Measurements from ENCODE around the gene MTFMT.
"Not testable (repeated sequence)": the region's sequence is repeated elsewhere in the genome, so short reads cannot be mapped to it uniquely, and the experiment has no call there.

Gene MTFMT

GRCh38 chr15:65028921-65029735 lies at the start of gene MTFMT:
Gene MTFMT (minus strand): TSS chr15:65029639. CDS start chr15:65029613, 26 bp downstream.
- peak; percentile 85 for DNase-seq (ENCODE audit: low spot score)

GRCh38 chr15:65077981-65078352 lies 48.5 kb upstream of the MTFMT start:
- DNase-seq (ENCODE audit: low spot score), result no peak

- DNase-seq (ENCODE audit: low spot score), result no peak
These were observed 48.0 kb upstream of the MTFMT start for GRCh38 chr15:65077291-65077980.

- DNase-seq (ENCODE audit: low spot score), result no peak
These were observed 47.2 kb upstream of the MTFMT start, which contains the start of gene KBTBD13 for GRCh38 chr15:65076486-65077290. Gene KBTBD13 (plus strand): TSS chr15:65076746. CDS start chr15:65076816, 70 bp downstream.

- DNase-seq (ENCODE audit: low spot score), result not testable (repeated sequence)
These were observed 46.4 kb upstream of the MTFMT start for GRCh38 chr15:65075607-65076395.

GRCh38 chr15:65074946-65075345 lies 45.5 kb upstream of the MTFMT start:
- not testable (repeated sequence) for DNase-seq (ENCODE audit: low spot score)

- DNase-seq (ENCODE audit: low spot score), result no peak
These were observed 43.2 kb upstream of the MTFMT start for GRCh38 chr15:65072617-65073016.

- no peak for DNase-seq (ENCODE audit: low spot score)
These were observed 42.6 kb upstream of the MTFMT start for GRCh38 chr15:65072027-65072426.

- DNase-seq (ENCODE audit: low spot score), result no peak
These were observed 42.0 kb upstream of the MTFMT start for GRCh38 chr15:65071381-65071811.

GRCh38 chr15:65069779-65070546 lies 40.5 kb upstream of the MTFMT start:
- DNase-seq (ENCODE audit: low spot score), result no peak

GRCh38 chr15:65069179-65069578 lies 39.7 kb upstream of the MTFMT start:
- no peak for DNase-seq (ENCODE audit: low spot score)

- no peak for DNase-seq (ENCODE audit: low spot score)
These were observed 39.0 kb upstream of the MTFMT start for GRCh38 chr15:65068403-65068788.

GRCh38 chr15:65067645-65068402 lies 38.4 kb upstream of the MTFMT start, which contains the start of gene RASL12:
Gene RASL12 (minus strand): TSS chr15:65067991. CDS start chr15:65067835, 156 bp downstream.
- DNase-seq (ENCODE audit: low spot score), result no peak

GRCh38 chr15:65067317-65067644 lies 37.8 kb upstream of the MTFMT start:
- DNase-seq (ENCODE audit: low spot score), result no peak

GRCh38 chr15:65066635-65067316 lies 37.3 kb upstream of the MTFMT start:
- DNase-seq (ENCODE audit: low spot score), result no peak

GRCh38 chr15:65066001-65066634 lies 36.7 kb upstream of the MTFMT start:
- DNase-seq (ENCODE audit: low spot score), result no peak

GRCh38 chr15:65062726-65063125 lies 33.3 kb upstream of the MTFMT start:
- no peak for DNase-seq (ENCODE audit: low spot score)

GRCh38 chr15:65062061-65062460 lies 32.6 kb upstream of the MTFMT start:
- no peak for DNase-seq (ENCODE audit: low spot score)
